Measurements from ENCODE around the gene ZNF407. TPM values are rescaled to one million over a fixed set of nuclear protein-coding genes. Genes with fewer than 3 reads are reported as not detected.

Gene ZNF407
- total RNA-seq, 1 experiment from 2014 or later = 5.7 TPM

GRCh38 chr18:74631212-74631611, 33.5 kb downstream of the ZNF407 start:
- no peak for DNase-seq (ENCODE audit: low spot score)

GRCh38 chr18:74631623-74632350, 34.1 kb downstream of the ZNF407 start:
- no peak for DNase-seq (ENCODE audit: low spot score)

- no peak for DNase-seq (ENCODE audit: low spot score)
Measured at GRCh38 chr18:74632351-74632679, 34.6 kb downstream of the ZNF407 start.

GRCh38 chr18:74632856-74633255, 35.2 kb downstream of the ZNF407 start:
- DNase-seq (ENCODE audit: low spot score) = no peak

- DNase-seq (ENCODE audit: low spot score) = peak; percentile 4
Measured at GRCh38 chr18:74633652-74634352, 36.1 kb downstream of the ZNF407 start.

- no peak for DNase-seq (ENCODE audit: low spot score)
Measured at GRCh38 chr18:74635224-74635975, 37.7 kb downstream of the ZNF407 start.

GRCh38 chr18:74637070-74637469, 39.4 kb downstream of the ZNF407 start:
- no peak for DNase-seq (ENCODE audit: low spot score)

GRCh38 chr18:74638210-74638609, 40.5 kb downstream of the ZNF407 start:
- DNase-seq (ENCODE audit: low spot score) = no peak

GRCh38 chr18:74644713-74645112, 47.0 kb downstream of the ZNF407 start:
- DNase-seq (ENCODE audit: low spot score) = no peak

- DNase-seq (ENCODE audit: low spot score) = no peak
Measured at GRCh38 chr18:74645679-74646078, 48.0 kb downstream of the ZNF407 start.

GRCh38 chr18:74651327-74652128, 53.9 kb downstream of the ZNF407 start:
- no peak for DNase-seq (ENCODE audit: low spot score)

- peak; percentile 29 for DNase-seq (ENCODE audit: low spot score)
Measured at GRCh38 chr18:74652392-74652988, 54.8 kb downstream of the ZNF407 start.

GRCh38 chr18:74654638-74655037, 57.0 kb downstream of the ZNF407 start:
- DNase-seq (ENCODE audit: low spot score) = peak; percentile 7

- no peak for DNase-seq (ENCODE audit: low spot score)
Measured at GRCh38 chr18:74661008-74661407, 63.3 kb downstream of the ZNF407 start.

- DNase-seq (ENCODE audit: low spot score) = no peak
Measured at GRCh38 chr18:74661691-74662090, 64.0 kb downstream of the ZNF407 start.

- no peak for DNase-seq (ENCODE audit: low spot score)
Measured at GRCh38 chr18:74662622-74663021, 65.0 kb downstream of the ZNF407 start.

GRCh38 chr18:74665346-74665745, 67.7 kb downstream of the ZNF407 start:
- DNase-seq (ENCODE audit: low spot score) = no peak

GRCh38 chr18:74665905-74666304, 68.2 kb downstream of the ZNF407 start:
- DNase-seq (ENCODE audit: low spot score) = no peak

- no peak for DNase-seq (ENCODE audit: low spot score)
Measured at GRCh38 chr18:74669136-74669798, 71.6 kb downstream of the ZNF407 start.

- DNase-seq (ENCODE audit: low spot score) = no peak
Measured at GRCh38 chr18:74672371-74672770, 74.7 kb downstream of the ZNF407 start.

- DNase-seq (ENCODE audit: low spot score) = no peak
Measured at GRCh38 chr18:74674487-74674886, 76.8 kb downstream of the ZNF407 start.
